Measurements from ENCODE around the gene MYLK.
"Not testable (repeated sequence)": the region's sequence is repeated elsewhere in the genome, so short reads cannot be mapped to it uniquely, and the experiment has no call there.

MYLK gene

GRCh38 chr3:123719061-123719756 lies 164.9 kb downstream of the MYLK start:
- DNase-seq = peak; percentile 64

- DNase-seq = no peak
These were observed 166.0 kb downstream of the MYLK start for GRCh38 chr3:123718108-123718507.

- not testable (repeated sequence) for DNase-seq
These were observed 166.7 kb downstream of the MYLK start for GRCh38 chr3:123717451-123717850.

GRCh38 chr3:123716411-123716810 lies 167.7 kb downstream of the MYLK start:
- DNase-seq = peak; percentile 90

- no peak for DNase-seq
These were observed 170.9 kb downstream of the MYLK start for GRCh38 chr3:123713211-123713610.

- DNase-seq = no peak
These were observed 171.9 kb downstream of the MYLK start for GRCh38 chr3:123712077-123712860.

GRCh38 chr3:123711356-123711755 lies 172.8 kb downstream of the MYLK start:
- no peak for DNase-seq

- DNase-seq = no peak
These were observed 175.6 kb downstream of the MYLK start for GRCh38 chr3:123708531-123708930.

GRCh38 chr3:123707641-123708040 lies 176.5 kb downstream of the MYLK start:
- DNase-seq = not testable (repeated sequence)

- DNase-seq = no peak
These were observed 177.3 kb downstream of the MYLK start for GRCh38 chr3:123706871-123707270.

GRCh38 chr3:123705488-123706285 lies 178.4 kb downstream of the MYLK start:
- no peak for DNase-seq

GRCh38 chr3:123703663-123704062 lies 180.5 kb downstream of the MYLK start:
- DNase-seq = not testable (repeated sequence)

- no peak for DNase-seq
These were observed 181.4 kb downstream of the MYLK start for GRCh38 chr3:123702720-123703119.

- DNase-seq = peak; percentile 19
These were observed 182.1 kb downstream of the MYLK start for GRCh38 chr3:123702057-123702456.

GRCh38 chr3:123700791-123701722 lies 183.1 kb downstream of the MYLK start:
- no peak for DNase-seq

GRCh38 chr3:123698813-123699212 lies 185.3 kb downstream of the MYLK start:
- no peak for DNase-seq

GRCh38 chr3:123696808-123697207 lies 187.3 kb downstream of the MYLK start:
- DNase-seq = no peak

- no peak for DNase-seq
These were observed 188.1 kb downstream of the MYLK start for GRCh38 chr3:123695731-123696640.

GRCh38 chr3:123695152-123695551 lies 189.0 kb downstream of the MYLK start:
- DNase-seq = no peak

GRCh38 chr3:123694366-123695087 lies 189.6 kb downstream of the MYLK start:
- no peak for DNase-seq
